ENCODE data around the gene TRIM54. TPM values are rescaled to one million over a fixed set of nuclear protein-coding genes. Genes with fewer than 3 reads are reported as not detected.

TRIM54 gene
- 0.74 and 1.2 TPM in 2 replicates for total RNA-seq

- no peak for DNase-seq
Measured at GRCh38 chr2:27281855-27282559, at the start of gene TRIM54. TRIM54 (plus strand) TSS chr2:27282429; CDS start chr2:27282732, 303 bp downstream.

GRCh38 chr2:27233341-27233740 lies 48.9 kb upstream of the TRIM54 start:
- DNase-seq = no peak

- DNase-seq = no peak
Measured at GRCh38 chr2:27236136-27236535, 46.1 kb upstream of the TRIM54 start.

GRCh38 chr2:27236626-27237025 lies 45.6 kb upstream of the TRIM54 start:
- DNase-seq = no peak

GRCh38 chr2:27237341-27237945 lies 44.8 kb upstream of the TRIM54 start:
- DNase-seq = no peak

- no peak for DNase-seq
Measured at GRCh38 chr2:27238976-27239375, 43.3 kb upstream of the TRIM54 start.

- DNase-seq = no peak
Measured at GRCh38 chr2:27240406-27240805, 41.8 kb upstream of the TRIM54 start.

GRCh38 chr2:27241761-27242613 lies 40.2 kb upstream of the TRIM54 start:
- no peak for DNase-seq

- no peak for DNase-seq
Measured at GRCh38 chr2:27242614-27242951, 39.6 kb upstream of the TRIM54 start.

GRCh38 chr2:27243391-27244130 lies 38.7 kb upstream of the TRIM54 start:
- DNase-seq = no peak

GRCh38 chr2:27245116-27245515 lies 37.1 kb upstream of the TRIM54 start:
- DNase-seq = no peak

GRCh38 chr2:27245626-27246025 lies 36.6 kb upstream of the TRIM54 start:
- no peak for DNase-seq

GRCh38 chr2:27247893-27248292 lies 34.3 kb upstream of the TRIM54 start:
- no peak for DNase-seq

GRCh38 chr2:27249159-27249890 lies 32.9 kb upstream of the TRIM54 start:
- DNase-seq = peak; percentile 17

- DNase-seq = peak; percentile 75
Measured at GRCh38 chr2:27249891-27250651, 32.2 kb upstream of the TRIM54 start.

- no peak for DNase-seq
Measured at GRCh38 chr2:27250652-27251379, 31.4 kb upstream of the TRIM54 start.

- DNase-seq = no peak
Measured at GRCh38 chr2:27251766-27252165, 30.5 kb upstream of the TRIM54 start.

GRCh38 chr2:27255187-27255586 lies 27.0 kb upstream of the TRIM54 start:
- DNase-seq = peak; percentile 9

- DNase-seq = no peak
Measured at GRCh38 chr2:27255660-27256059, 26.6 kb upstream of the TRIM54 start.

GRCh38 chr2:27256855-27257454 lies 25.3 kb upstream of the TRIM54 start:
- no peak for DNase-seq
